Measurements from ENCODE around the gene GRPR.
A peak's percentile ranks its signal among the peaks of the same experiment; 100 is the strongest.
"Not testable (repeated sequence)": the region's sequence is repeated elsewhere in the genome, so short reads cannot be mapped to it uniquely, and the experiment has no call there.

The GRPR gene

GRCh38 chrX:16172391-16172790 is 49.0 kb downstream of the GRPR start:
- no peak for ATAC-seq
- TF ChIP-seq ARNTL (CRISPR knock-in tag; IDR thresholded peaks at IDR 0.05; ENCODE audit: borderline replicate concordance, low read depth) (no peak), ZNF8 (CRISPR knock-in tag; IDR thresholded peaks at IDR 0.05) (no peak), ZNF565 (CRISPR knock-in tag; conservative IDR thresholded peaks at IDR 0.05; ENCODE audit: low read depth) (no peak), ZNF70 (CRISPR knock-in tag; IDR thresholded peaks at IDR 0.05) (no peak), CREB5 (CRISPR knock-in tag; IDR thresholded peaks at IDR 0.05; ENCODE audit: low read depth) (no peak), TOX (CRISPR knock-in tag; IDR thresholded peaks at IDR 0.05; ENCODE audit: borderline replicate concordance) (no peak), ESRRG (CRISPR knock-in tag; IDR thresholded peaks at IDR 0.05) (no peak)
- TF ChIP-seq, protein P1, sequence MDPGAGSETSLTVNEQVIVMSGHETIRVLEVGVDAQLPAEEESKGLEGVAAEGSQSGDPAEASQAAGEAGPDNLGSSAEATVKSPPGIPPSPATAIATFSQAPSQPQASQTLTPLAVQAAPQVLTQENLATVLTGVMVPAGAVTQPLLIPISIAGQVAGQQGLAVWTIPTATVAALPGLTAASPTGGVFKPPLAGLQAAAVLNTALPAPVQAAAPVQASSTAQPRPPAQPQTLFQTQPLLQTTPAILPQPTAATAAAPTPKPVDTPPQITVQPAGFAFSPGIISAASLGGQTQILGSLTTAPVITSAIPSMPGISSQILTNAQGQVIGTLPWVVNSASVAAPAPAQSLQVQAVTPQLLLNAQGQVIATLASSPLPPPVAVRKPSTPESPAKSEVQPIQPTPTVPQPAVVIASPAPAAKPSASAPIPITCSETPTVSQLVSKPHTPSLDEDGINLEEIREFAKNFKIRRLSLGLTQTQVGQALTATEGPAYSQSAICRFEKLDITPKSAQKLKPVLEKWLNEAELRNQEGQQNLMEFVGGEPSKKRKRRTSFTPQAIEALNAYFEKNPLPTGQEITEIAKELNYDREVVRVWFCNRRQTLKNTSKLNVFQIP (CRISPR knock-in tag; IDR thresholded peaks at IDR 0.05; ENCODE audit: borderline replicate concordance, low read depth), result no peak

- peak; percentile 61 for ATAC-seq
- TF ChIP-seq SNAI2 (CRISPR knock-in tag; IDR thresholded peaks at IDR 0.05), result no peak
- TF ChIP-seq GLIS3 (CRISPR knock-in tag; IDR thresholded peaks at IDR 0.05), result no peak
- TF ChIP-seq PPARA (CRISPR knock-in tag; IDR thresholded peaks at IDR 0.05; ENCODE audit: borderline replicate concordance), result no peak
- TF ChIP-seq ZNF565 (CRISPR knock-in tag; conservative IDR thresholded peaks at IDR 0.05; ENCODE audit: low read depth), result no peak
- no peak for TF ChIP-seq TCF4 (CRISPR knock-in tag; IDR thresholded peaks at IDR 0.05; ENCODE audit: borderline replicate concordance)
- no peak for TF ChIP-seq ZNF8 (CRISPR knock-in tag; IDR thresholded peaks at IDR 0.05)
- TF ChIP-seq ARNTL (CRISPR knock-in tag; IDR thresholded peaks at IDR 0.05; ENCODE audit: borderline replicate concordance, low read depth), result no peak
- no peak for TF ChIP-seq CREB5 (CRISPR knock-in tag; IDR thresholded peaks at IDR 0.05; ENCODE audit: low read depth)
- TF ChIP-seq RARB (CRISPR knock-in tag; IDR thresholded peaks at IDR 0.05), result no peak
- TF ChIP-seq OSR1 (CRISPR knock-in tag; IDR thresholded peaks at IDR 0.05), result no peak
- no peak for TF ChIP-seq CSRNP3 (CRISPR knock-in tag; IDR thresholded peaks at IDR 0.05)
Observed at GRCh38 chrX:16175329-16176061, 52.1 kb downstream of the GRPR start.

DNA sequence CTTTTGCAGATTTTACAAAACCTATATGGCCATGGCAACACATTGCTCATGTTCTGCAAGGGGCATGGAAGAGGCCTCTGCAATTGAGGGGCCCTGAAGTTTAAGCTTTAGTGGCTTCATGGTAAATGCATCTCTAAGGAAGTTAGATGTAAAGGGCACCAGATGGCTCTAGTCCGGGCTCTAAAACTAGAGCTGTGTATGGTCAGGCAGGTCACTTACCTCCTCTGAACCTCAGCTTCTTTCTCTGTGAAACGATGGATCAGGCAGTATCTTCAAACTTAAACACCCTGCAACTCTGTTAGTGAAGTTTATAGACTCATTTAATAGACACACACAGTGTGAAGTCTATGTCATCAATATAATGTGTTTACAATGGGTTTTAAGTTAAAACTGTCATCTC is 53.9 kb downstream of the GRPR start:
- no peak for ATAC-seq
- TF ChIP-seq ZNF70 (CRISPR knock-in tag; IDR thresholded peaks at IDR 0.05) (no peak), ZNF8 (CRISPR knock-in tag; IDR thresholded peaks at IDR 0.05) (no peak), SNAI2 (CRISPR knock-in tag; IDR thresholded peaks at IDR 0.05) (no peak), TSHZ2 (CRISPR knock-in tag; IDR thresholded peaks at IDR 0.05) (no peak)

GRCh38 chrX:16183843-16184242 is 60.5 kb downstream of the GRPR start:
- ATAC-seq, result not testable (repeated sequence)

DNA sequence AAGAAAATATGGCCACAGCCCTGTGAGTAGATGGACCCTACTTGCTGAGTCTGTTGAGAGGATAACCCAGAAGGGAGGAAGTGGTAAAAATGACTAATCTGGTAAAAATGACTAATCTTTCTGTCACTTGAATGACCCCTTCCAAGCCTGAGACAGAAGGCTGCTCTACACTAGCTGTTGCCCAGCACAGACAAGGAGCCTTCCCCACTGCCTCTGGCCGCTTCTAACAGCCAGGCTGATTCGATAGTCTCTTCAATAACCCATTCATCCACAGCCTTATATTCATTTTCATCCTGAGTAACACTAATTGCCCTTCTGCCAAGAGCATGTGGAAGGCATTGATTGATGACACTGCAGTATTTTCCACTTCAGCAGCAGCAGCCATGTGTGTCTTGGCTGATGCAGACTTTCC is 62.4 kb downstream of the GRPR start:
- TF ChIP-seq ZNF8 (CRISPR knock-in tag; IDR thresholded peaks at IDR 0.05) (no peak), ARNTL (CRISPR knock-in tag; IDR thresholded peaks at IDR 0.05; ENCODE audit: borderline replicate concordance, low read depth) (no peak), SNAI2 (CRISPR knock-in tag; IDR thresholded peaks at IDR 0.05) (no peak), ZNF565 (CRISPR knock-in tag; conservative IDR thresholded peaks at IDR 0.05; ENCODE audit: low read depth) (no peak), TOX (CRISPR knock-in tag; IDR thresholded peaks at IDR 0.05; ENCODE audit: borderline replicate concordance) (no peak), TCF4 (CRISPR knock-in tag; IDR thresholded peaks at IDR 0.05; ENCODE audit: borderline replicate concordance) (no peak), CREB5 (CRISPR knock-in tag; IDR thresholded peaks at IDR 0.05; ENCODE audit: low read depth) (no peak), PPARA (CRISPR knock-in tag; IDR thresholded peaks at IDR 0.05; ENCODE audit: borderline replicate concordance) (no peak), GLIS3 (CRISPR knock-in tag; IDR thresholded peaks at IDR 0.05) (no peak), CSDC2 (CRISPR knock-in tag; IDR thresholded peaks at IDR 0.05) (no peak), BACH2 (CRISPR knock-in tag; IDR thresholded peaks at IDR 0.05; ENCODE audit: borderline replicate concordance) (no peak), RARB (CRISPR knock-in tag; IDR thresholded peaks at IDR 0.05) (no peak)
- TF ChIP-seq, protein P1 (CRISPR knock-in tag; IDR thresholded peaks at IDR 0.05; ENCODE audit: borderline replicate concordance, low read depth), result no peak
- ATAC-seq, result peak; percentile 92
